ENCODE data around the gene TENM3.

TENM3 gene

DNA sequence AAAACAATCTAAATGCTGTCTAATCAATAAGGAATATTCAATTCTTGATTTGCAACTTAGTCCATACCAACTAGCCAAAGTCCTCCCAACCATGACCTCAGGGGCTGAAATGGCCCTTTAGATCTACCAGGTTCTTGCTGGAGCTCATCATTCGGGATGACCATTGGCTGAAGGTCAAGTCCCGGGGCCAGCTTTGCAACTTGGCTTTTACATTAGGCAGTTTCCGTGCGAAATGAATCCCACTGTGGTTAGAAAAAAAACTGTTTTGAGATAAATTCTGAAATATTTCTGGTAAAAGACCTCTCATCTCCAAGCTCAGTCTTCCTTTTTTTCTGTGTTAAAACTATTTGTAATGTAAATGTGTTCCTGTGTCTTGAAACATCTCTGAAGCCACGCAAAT lies 178.6 kb downstream of the TENM3 start:
- Histone ChIP-seq H3K4me3 (ENCODE audit: low read depth in 1 of 5, low read length in 5 of 5) (no peak overlapping the region), H3K27me3 (ENCODE audit: control insufficient read depth in 5 of 5, insufficient read depth in 4 of 5, low read length in 5 of 5) (no peaks in the 10 kb centered on the region), H3K27ac (ENCODE audit: low read depth, low read length) (no peak overlapping the region), H3K36me3 (ENCODE audit: control insufficient read depth in 5 of 5, insufficient read depth in 5 of 5, low read length in 5 of 5) (no peaks in the 10 kb centered on the region), H3K9me3 (ENCODE audit: control insufficient read depth in 5 of 5, low read length in 5 of 5) (no peaks in the 10 kb centered on the region), H3K9ac (ENCODE audit: low read length in 5 of 5) (no peak overlapping the region), H3K4me1 (ENCODE audit: control insufficient read depth in 5 of 5, insufficient read depth in 5 of 5, low read length in 5 of 5) (no peaks in the 10 kb centered on the region)

DNA sequence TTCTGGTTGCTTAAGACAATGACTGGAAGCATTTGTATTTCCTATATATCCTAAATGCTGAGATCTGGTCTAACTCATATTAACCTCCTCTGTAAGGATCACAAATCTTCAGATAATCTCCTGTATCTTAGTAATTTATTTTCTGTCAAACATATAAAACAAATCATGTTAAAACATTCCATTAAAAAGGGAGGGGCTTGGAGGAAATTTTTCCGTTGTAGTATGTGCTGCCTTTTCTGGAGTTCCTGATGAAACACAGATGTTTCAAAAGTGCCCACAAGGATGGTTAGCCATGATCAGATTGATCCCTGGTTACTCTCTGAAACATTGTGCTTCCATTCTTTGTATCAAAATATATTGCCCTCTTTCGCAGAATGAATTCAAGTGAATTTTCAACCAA lies 182.1 kb downstream of the TENM3 start:
- Histone ChIP-seq H3K27ac (ENCODE audit: low read depth, low read length) (no peak overlapping the region), H3K4me1 (ENCODE audit: control insufficient read depth in 5 of 5, insufficient read depth in 5 of 5, low read length in 5 of 5) (no peaks in the 10 kb centered on the region), H3K36me3 (ENCODE audit: control insufficient read depth in 5 of 5, insufficient read depth in 5 of 5, low read length in 5 of 5) (no peaks in the 10 kb centered on the region), H3K27me3 (ENCODE audit: control insufficient read depth in 5 of 5, insufficient read depth in 4 of 5, low read length in 5 of 5) (no peaks in the 10 kb centered on the region), H3K9me3 (ENCODE audit: control insufficient read depth in 5 of 5, low read length in 5 of 5) (no peaks in the 10 kb centered on the region), H3K4me3 (ENCODE audit: low read depth in 1 of 5, low read length in 5 of 5) (no peak overlapping the region), H3K9ac (ENCODE audit: low read length in 5 of 5) (no peak overlapping the region)

- no peaks in the 10 kb centered on the region for H3K27me3 ChIP-seq (ENCODE audit: control insufficient read depth in 5 of 5, insufficient read depth in 4 of 5, low read length in 5 of 5)
- H3K4me1 ChIP-seq (ENCODE audit: control insufficient read depth in 5 of 5, insufficient read depth in 5 of 5, low read length in 5 of 5): no peaks in the 10 kb centered on the region
- H3K27ac ChIP-seq (ENCODE audit: low read depth, low read length): no peak overlapping the region
- no peaks in the 10 kb centered on the region for H3K9me3 ChIP-seq (ENCODE audit: control insufficient read depth in 5 of 5, low read length in 5 of 5)
- no peak overlapping the region for H3K4me3 ChIP-seq (ENCODE audit: low read depth in 1 of 5, low read length in 5 of 5)
- H3K9ac ChIP-seq (ENCODE audit: low read length in 5 of 5): no peak overlapping the region
- H3K36me3 ChIP-seq (ENCODE audit: control insufficient read depth in 5 of 5, insufficient read depth in 5 of 5, low read length in 5 of 5): no peaks in the 10 kb centered on the region
Observed at GRCh38 chr4:182426901-182427300, 183.7 kb downstream of the TENM3 start.

DNA sequence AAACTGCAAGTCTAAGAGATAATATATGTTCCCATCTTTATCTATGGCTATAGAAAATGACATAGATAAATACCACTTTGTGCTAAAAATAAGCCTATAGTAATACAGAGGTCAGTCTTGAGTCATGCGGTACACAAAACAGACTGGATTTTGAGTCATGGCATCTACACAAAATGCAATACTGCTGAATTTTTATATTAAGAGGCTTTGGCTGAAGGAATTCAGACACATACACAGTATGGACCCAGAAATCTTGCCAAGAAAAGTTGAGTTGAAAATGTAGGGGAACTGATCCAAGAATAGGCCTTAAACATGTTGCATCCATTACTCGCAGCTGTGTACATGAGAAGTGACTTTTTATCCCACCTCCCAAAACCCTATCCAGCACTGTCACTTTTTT lies 184.4 kb downstream of the TENM3 start:
- Histone ChIP-seq H3K9ac (ENCODE audit: low read length in 5 of 5) (no peak overlapping the region), H3K27ac (ENCODE audit: low read depth, low read length) (no peak overlapping the region), H3K36me3 (ENCODE audit: control insufficient read depth in 5 of 5, insufficient read depth in 5 of 5, low read length in 5 of 5) (no peaks in the 10 kb centered on the region), H3K27me3 (ENCODE audit: control insufficient read depth in 5 of 5, insufficient read depth in 4 of 5, low read length in 5 of 5) (no peaks in the 10 kb centered on the region), H3K9me3 (ENCODE audit: control insufficient read depth in 5 of 5, low read length in 5 of 5) (no peaks in the 10 kb centered on the region), H3K4me1 (ENCODE audit: control insufficient read depth in 5 of 5, insufficient read depth in 5 of 5, low read length in 5 of 5) (no peaks in the 10 kb centered on the region), H3K4me3 (ENCODE audit: low read depth in 1 of 5, low read length in 5 of 5) (no peak overlapping the region)

- H3K4me1 ChIP-seq (ENCODE audit: control insufficient read depth in 5 of 5, insufficient read depth in 5 of 5, low read length in 5 of 5): no peaks in the 10 kb centered on the region
- no peaks in the 10 kb centered on the region for H3K36me3 ChIP-seq (ENCODE audit: control insufficient read depth in 5 of 5, insufficient read depth in 5 of 5, low read length in 5 of 5)
- no peak overlapping the region for H3K4me3 ChIP-seq (ENCODE audit: low read depth in 1 of 5, low read length in 5 of 5)
- no peak overlapping the region for H3K9ac ChIP-seq (ENCODE audit: low read length in 5 of 5)
- H3K9me3 ChIP-seq (ENCODE audit: control insufficient read depth in 5 of 5, low read length in 5 of 5): no peaks in the 10 kb centered on the region
- H3K27ac ChIP-seq (ENCODE audit: low read depth, low read length): no peak overlapping the region
- no peaks in the 10 kb centered on the region for H3K27me3 ChIP-seq (ENCODE audit: control insufficient read depth in 5 of 5, insufficient read depth in 4 of 5, low read length in 5 of 5)
Observed at GRCh38 chr4:182429896-182430295, 186.7 kb downstream of the TENM3 start.

- Histone ChIP-seq H3K4me3 (ENCODE audit: low read depth in 1 of 5, low read length in 5 of 5) (no peak overlapping the region), H3K9ac (ENCODE audit: low read length in 5 of 5) (no peak overlapping the region)
Observed at GRCh38 chr4:182432819-182433218, 189.6 kb downstream of the TENM3 start.

GRCh38 chr4:182434720-182435119 lies 191.5 kb downstream of the TENM3 start:
- H3K9me3 ChIP-seq (ENCODE audit: control insufficient read depth in 5 of 5, low read length in 5 of 5): no peaks in the 10 kb centered on the region
- H3K27ac ChIP-seq (ENCODE audit: low read depth, low read length): no peak overlapping the region
- H3K36me3 ChIP-seq (ENCODE audit: control insufficient read depth in 5 of 5, insufficient read depth in 5 of 5, low read length in 5 of 5): no peaks in the 10 kb centered on the region
- no peak overlapping the region for H3K9ac ChIP-seq (ENCODE audit: low read length in 5 of 5)
- no peaks in the 10 kb centered on the region for H3K4me1 ChIP-seq (ENCODE audit: control insufficient read depth in 5 of 5, insufficient read depth in 5 of 5, low read length in 5 of 5)
- no peaks in the 10 kb centered on the region for H3K27me3 ChIP-seq (ENCODE audit: control insufficient read depth in 5 of 5, insufficient read depth in 4 of 5, low read length in 5 of 5)
- H3K4me3 ChIP-seq (ENCODE audit: low read depth in 1 of 5, low read length in 5 of 5): no peak overlapping the region

More at GRCh38 chr4:182432819-182433218, 189.6 kb downstream of the TENM3 start:
- Histone ChIP-seq H3K27me3 (ENCODE audit: control insufficient read depth in 5 of 5, insufficient read depth in 4 of 5, low read length in 5 of 5) (no peaks in the 10 kb centered on the region), H3K36me3 (ENCODE audit: control insufficient read depth in 5 of 5, insufficient read depth in 5 of 5, low read length in 5 of 5) (no peaks in the 10 kb centered on the region), H3K27ac (ENCODE audit: low read depth, low read length) (no peak overlapping the region), H3K4me1 (ENCODE audit: control insufficient read depth in 5 of 5, insufficient read depth in 5 of 5, low read length in 5 of 5) (no peaks in the 10 kb centered on the region), H3K9me3 (ENCODE audit: control insufficient read depth in 5 of 5, low read length in 5 of 5) (no peaks in the 10 kb centered on the region)

- Histone ChIP-seq H3K4me3 (ENCODE audit: low read depth in 1 of 5, low read length in 5 of 5) (no peak overlapping the region), H3K9me3 (ENCODE audit: control insufficient read depth in 5 of 5, low read length in 5 of 5) (no peaks in the 10 kb centered on the region), H3K4me1 (ENCODE audit: control insufficient read depth in 5 of 5, insufficient read depth in 5 of 5, low read length in 5 of 5) (no peaks in the 10 kb centered on the region), H3K9ac (ENCODE audit: low read length in 5 of 5) (no peak overlapping the region), H3K27me3 (ENCODE audit: control insufficient read depth in 5 of 5, insufficient read depth in 4 of 5, low read length in 5 of 5) (no peaks in the 10 kb centered on the region), H3K36me3 (ENCODE audit: control insufficient read depth in 5 of 5, insufficient read depth in 5 of 5, low read length in 5 of 5) (no peaks in the 10 kb centered on the region), H3K27ac (ENCODE audit: low read depth, low read length) (no peak overlapping the region)
Observed at GRCh38 chr4:182435401-182435800, 192.2 kb downstream of the TENM3 start.

- peaks cover 0 to 2% (median 0%) of the 10 kb centered on the region in 5 donors for H3K27me3 ChIP-seq (ENCODE audit: control insufficient read depth in 5 of 5, insufficient read depth in 4 of 5, low read length in 5 of 5)
- no peaks in the 10 kb centered on the region for H3K36me3 ChIP-seq (ENCODE audit: control insufficient read depth in 5 of 5, insufficient read depth in 5 of 5, low read length in 5 of 5)
- no peak overlapping the region for H3K9ac ChIP-seq (ENCODE audit: low read length in 5 of 5)
- no peak overlapping the region for H3K27ac ChIP-seq (ENCODE audit: low read depth, low read length)
- peaks cover 0 to 5% (median 3%) of the 10 kb centered on the region in 5 donors for H3K4me1 ChIP-seq (ENCODE audit: control insufficient read depth in 5 of 5, insufficient read depth in 5 of 5, low read length in 5 of 5)
- H3K4me3 ChIP-seq (ENCODE audit: low read depth in 1 of 5, low read length in 5 of 5): no peak overlapping the region
- H3K9me3 ChIP-seq (ENCODE audit: control insufficient read depth in 5 of 5, low read length in 5 of 5): no peaks in the 10 kb centered on the region
Observed at GRCh38 chr4:182443070-182443469, 199.9 kb downstream of the TENM3 start.

GRCh38 chr4:182447767-182448280 lies 204.6 kb downstream of the TENM3 start:
- H3K9me3 ChIP-seq (ENCODE audit: control insufficient read depth in 5 of 5, low read length in 5 of 5): no peaks in the 10 kb centered on the region
- H3K27ac ChIP-seq (ENCODE audit: low read depth, low read length): peak overlapping the region; percentile 81
- H3K27me3 ChIP-seq (ENCODE audit: control insufficient read depth in 5 of 5, insufficient read depth in 4 of 5, low read length in 5 of 5): peaks cover 0 to 13% (median 0%) of the 10 kb centered on the region in 5 donors
- peaks cover 0 to 27% (median 19%) of the 10 kb centered on the region in 5 donors for H3K4me1 ChIP-seq (ENCODE audit: control insufficient read depth in 5 of 5, insufficient read depth in 5 of 5, low read length in 5 of 5)
- H3K9ac ChIP-seq (ENCODE audit: low read length in 5 of 5): peak overlapping the region in 4 of 5 donors; percentile 44 to 80 (median 68)
- H3K36me3 ChIP-seq (ENCODE audit: control insufficient read depth in 5 of 5, insufficient read depth in 5 of 5, low read length in 5 of 5): no peaks in the 10 kb centered on the region
- H3K4me3 ChIP-seq (ENCODE audit: low read depth in 1 of 5, low read length in 5 of 5): peak overlapping the region; percentile 38 to 77 (median 69)
